Globus pallidus (tissue), 1 donor: ENCODE measurements around the gene MIEF1.

ENCODE experiments used
- DNase-seq: peaks from one replicate; pipeline ENCODE4 v3.0.0-alpha.2; 2015; ENCODE audit warnings: low spot score

The MIEF1 gene

DNA sequence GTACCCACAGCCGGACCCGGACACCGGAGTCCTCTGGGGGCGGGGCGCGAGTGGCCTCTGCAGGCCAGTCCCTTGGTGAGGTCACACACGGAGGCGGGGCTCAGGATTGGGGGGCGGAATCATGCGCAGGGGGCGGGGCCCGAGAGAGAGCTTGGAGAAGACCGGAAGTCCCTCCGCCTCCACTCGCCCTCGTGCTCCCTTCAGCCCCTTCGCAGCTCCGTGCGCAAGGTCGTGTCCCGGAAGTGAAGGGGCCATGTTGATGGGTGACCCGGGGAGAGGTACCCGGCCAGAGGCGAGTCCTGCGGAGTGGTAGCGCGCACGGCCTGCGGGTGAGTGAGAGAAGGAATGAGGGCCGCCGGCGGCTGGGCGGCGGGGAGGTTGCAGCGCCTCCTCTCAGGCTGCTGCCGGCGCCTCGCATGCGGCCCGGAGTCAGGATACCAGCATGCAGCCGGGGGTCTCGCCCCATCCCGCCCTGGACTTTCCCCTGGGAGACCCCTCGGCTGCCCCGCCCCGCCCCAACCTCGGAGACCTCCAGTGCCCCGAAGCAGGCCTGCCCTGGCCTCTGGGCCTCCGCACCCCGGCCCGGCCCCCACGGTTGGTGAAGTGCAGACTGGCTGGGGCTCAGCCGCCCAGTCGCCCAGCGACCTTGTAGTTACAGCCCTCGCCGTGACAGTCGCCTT lies at the start of gene MIEF1:
Gene MIEF1, plus strand, starts transcription at position 182 of the 680 bp plus-strand sequence. CDS start 9,005 bp downstream, outside the sequence.
- DNase-seq = peak; percentile 99

DNA sequence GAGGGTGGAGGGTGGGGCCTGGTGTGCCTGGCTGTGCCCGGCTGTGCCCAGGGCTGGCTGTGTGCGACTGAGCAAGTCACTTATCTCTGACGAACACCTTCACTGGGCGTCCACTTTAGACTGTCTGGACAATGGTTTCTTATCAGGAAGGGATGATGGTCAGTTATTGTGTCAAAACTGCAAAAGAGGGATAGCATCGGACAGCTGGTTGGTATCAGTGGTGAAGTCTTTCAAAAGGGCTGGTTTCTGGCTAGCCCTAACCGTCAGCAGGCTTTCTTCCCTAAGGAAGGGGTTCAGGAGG lies 49.4 kb upstream of the MIEF1 start:
- no peak for DNase-seq

DNA sequence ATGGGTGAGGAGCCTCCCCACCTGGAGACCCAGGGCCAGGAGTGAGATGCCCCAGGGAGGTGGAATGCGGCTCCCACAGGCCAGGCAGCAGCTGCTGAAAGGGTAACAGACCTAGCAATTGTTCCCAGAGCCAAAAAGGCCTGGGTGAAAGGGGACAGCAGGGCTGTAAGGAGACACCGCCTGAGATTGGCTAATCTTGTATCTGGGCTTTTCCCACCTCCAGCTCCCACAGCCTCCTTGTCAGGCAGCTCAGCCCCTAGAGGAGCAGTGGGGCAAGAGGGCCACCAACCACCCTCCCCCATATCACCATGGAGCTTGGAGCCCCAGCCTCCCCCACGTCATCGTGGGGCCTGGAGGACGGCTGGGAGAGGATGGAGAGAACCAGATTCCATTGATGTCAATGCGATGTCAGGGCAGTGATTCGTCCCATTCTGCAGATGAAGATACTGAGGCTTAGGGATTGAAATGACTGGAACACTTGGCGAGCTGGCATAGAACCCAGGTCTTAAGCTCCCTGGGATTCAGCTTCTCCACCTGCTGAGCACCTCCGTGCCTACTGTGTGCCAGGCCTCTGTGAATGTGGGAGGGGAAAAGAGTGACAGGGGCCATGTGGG lies 48.2 kb upstream of the MIEF1 start:
- no peak for DNase-seq

DNA sequence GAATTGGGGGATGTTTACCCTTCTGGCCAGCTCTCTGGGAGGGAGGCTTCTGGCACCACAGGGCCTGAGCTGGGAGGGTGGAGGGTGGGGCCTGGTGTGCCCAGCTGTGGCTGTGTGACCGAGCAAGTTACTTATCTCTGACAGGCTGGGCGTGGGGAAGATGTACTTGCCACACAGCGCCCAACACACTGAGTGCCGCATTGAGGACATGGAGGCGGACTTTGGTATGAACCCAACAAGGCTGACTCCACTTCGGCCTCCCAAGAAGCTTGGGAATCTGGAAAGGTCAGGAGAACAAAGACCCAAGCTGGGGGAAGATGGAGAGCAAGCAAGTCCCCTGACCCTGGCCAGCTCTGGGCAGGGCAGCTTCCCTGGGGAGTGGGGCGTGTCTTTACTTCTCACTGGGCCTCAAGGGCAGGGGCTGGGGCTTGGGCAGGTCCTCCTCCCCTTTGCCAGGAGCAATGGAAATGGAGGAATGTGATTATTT lies 47.7 kb upstream of the MIEF1 start:
- DNase-seq = no peak

DNA sequence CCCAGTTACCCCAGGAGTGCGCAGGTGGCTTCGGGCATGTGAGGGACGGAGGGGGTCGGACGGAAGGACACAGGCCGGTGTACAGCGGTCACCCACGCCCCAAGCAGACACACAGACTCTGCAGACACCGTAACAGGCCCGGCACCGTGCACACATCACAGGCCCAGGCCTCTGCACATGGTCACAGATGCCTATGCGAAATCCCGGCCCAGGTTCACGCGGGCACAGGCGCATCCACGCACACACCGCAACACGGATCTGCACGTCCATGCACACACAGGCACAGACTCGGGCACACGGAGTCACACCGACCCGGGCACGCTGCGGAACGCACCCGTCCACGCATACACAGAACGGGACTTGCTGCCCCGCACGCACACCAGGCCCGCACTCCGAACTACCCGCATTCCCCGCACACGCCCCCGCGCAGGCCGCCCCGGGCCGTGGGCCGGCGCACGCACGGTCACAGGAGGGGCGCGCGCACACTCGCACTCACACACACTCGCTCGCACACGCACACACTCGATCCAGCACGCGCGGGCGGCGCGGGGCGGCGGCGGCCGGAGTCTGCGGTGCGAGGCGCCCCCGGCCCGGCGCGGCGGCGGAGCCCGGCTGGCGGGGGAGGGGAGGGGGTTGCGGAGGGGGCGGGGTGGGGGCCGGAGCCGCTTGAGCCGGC lies 45.4 kb upstream of the MIEF1 start, which contains the start of gene MGAT3:
Gene MGAT3, plus strand, starts transcription at position 491 of the 676 bp plus-strand sequence. CDS start 30,336 bp downstream, outside the sequence.
- no peak for DNase-seq

DNA sequence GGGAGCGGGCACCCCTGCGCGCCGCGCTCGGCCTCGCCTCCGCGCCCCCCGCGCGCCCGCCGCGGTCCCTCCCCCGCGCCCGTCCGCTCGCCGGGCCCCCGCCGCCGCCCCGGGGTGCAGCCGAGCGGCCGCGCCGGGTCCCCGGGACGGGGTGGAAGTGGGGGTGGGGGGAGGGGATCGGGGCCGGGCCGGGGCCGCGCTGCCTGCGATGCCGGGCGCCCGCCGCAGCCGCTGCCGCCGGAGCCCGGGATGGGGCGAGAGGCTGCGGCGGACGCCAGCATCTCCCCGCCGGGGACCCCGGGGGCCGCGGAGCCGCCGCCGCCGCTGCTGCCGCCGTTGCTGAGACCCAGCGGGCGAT lies 44.9 kb upstream of the MIEF1 start:
- DNase-seq = no peak

DNA sequence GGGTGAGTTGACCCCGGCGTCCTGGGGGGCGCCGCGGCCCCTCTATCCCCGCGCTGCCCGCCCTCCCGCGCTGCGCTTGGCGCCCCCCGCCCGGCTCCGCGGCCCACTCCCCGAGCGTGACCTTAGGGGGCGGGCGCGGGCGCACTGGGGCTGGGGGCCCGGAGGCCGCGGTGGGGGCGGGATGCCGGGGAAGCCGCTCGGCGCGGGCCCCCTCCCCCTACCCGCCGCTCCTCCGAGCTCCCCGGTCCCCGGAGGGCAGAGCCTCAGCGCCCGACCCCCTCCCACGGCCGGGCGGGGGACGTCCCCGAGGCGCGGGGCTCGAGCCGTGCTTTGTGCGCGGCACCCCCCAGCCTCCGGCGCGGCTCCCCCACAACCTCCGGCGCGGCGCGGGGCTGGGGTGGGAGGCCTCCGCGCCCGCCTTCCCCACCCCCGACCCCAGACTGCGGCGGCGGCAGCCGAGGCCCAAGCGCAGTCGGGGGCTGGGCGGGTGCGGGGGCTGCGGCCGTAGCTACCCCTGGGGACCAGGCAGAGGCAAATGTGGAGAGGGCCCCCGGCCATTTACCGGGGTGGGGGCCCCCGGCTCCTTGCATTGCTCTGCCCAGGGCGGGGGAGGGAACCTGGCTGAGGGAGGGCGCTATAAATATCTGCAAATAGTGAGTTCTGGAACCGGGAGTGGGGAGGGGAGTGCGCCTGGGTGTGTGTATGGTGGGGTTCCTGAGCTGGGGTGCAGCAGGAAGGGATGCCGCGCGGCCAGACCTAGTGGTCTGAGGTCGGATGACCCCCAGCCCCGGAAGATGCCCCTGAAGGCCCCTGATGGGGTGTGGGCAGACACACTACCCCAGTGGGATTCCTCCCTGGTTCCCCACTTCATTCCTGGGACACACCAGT lies 44.3 kb upstream of the MIEF1 start:
- no peak for DNase-seq

DNA sequence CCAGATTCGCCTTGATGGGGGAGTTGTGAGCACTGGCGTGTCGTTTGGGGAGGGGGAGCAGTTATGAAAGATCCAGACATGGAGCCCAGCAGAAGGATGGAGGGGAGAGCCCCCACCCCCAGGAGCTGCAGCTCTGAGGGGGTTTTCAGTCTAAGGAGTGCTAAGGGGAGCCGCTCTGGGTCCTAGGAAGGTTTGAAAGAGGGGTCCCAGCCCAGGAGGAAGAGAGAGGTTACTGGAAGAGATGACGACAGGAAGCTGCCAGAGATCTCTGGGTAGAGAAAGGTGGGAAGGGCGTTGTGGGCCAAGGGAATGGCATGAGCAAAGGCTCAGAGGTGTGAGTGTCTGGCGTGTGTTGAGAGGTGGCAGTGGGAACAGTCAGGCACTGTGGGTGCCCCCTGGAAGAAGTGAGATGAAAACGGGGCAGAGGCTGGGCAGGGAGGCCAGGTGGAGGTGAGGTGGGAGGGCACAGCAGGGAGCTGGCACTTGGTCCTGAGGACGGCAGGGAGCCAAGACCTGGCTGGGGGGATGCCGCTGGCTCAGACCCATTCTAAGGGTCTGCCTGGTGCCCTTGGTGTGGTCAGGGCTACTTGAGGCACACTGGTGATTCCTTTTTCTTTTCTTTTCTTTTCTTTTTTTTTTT lies 43.5 kb upstream of the MIEF1 start:
- DNase-seq = no peak

DNA sequence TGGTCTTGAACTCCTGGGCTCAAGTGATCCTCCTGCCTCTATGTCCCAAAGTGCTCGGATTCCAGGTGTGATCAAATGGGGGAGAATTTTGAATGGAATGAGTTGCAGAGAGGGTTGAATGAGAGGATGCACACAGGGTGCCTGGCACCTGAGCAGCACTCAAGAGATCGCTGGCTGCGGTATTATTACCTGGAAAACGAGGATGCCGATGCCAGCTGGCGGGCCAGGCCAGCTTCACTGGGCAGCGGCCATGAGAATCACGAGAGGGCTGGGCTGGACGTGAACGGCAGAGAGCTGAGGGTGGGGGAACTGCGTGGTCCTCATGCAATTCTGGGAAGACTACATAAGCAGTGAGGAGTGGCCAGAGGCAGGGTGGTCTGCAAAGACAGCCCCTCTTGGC lies 42.4 kb upstream of the MIEF1 start:
- no peak for DNase-seq

DNA sequence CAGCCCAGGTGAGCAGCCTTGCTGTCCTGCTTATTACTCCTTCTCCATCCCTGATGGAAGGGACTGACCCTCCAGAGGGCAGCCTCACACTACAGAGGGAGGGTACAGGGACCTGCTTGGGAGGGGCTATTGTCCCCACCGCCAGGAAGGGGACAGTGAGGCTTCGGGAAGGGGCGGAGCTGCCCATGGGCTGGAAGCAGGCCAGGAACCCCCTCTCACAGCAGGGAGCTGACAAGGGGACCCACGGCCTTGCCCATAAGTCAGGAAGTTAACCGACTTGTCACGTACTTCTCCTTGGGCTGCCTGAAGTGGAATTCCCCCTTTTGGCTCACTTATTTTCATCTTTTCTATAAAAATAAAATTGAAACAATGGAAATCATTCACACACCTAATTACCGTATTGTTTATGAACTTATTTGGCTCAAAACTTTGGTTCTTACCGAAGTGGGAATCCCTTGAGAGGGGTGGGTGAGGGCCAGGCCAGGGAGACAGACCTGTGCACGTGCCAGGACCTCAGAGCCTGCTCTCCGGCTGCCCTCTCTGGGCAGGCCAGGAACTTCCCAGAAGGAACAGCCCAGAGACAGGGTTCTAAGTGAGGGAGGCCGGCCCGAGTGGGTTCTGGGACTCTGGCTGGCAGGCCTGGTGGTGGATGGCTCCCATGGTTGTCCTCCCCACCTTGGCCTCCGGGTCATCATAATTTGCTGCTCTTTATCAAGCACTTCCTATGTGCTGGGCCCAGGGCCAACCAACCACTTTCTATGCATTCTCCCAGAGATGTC lies 39.5 kb upstream of the MIEF1 start:
- DNase-seq = no peak

DNA sequence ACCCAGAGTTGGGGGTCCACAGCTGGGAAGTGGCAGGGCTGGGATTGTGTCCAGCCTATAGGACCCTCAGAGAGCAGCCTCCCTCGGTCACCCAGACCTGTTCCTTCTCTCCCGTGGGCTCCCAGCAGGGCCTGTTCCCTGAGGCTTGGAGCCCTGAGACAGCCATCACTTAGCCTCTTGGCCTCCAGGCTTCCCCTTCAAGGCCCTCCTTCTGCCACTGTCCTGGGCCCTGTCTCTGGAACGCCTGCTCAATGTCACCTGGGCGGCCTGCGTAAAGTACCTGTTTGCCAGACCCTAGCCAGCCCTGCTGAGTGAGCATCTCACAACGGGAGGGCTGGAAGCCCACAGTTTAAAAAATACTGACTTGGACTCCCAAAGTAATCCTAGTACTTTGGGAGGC lies 38.8 kb upstream of the MIEF1 start:
- no peak for DNase-seq

DNA sequence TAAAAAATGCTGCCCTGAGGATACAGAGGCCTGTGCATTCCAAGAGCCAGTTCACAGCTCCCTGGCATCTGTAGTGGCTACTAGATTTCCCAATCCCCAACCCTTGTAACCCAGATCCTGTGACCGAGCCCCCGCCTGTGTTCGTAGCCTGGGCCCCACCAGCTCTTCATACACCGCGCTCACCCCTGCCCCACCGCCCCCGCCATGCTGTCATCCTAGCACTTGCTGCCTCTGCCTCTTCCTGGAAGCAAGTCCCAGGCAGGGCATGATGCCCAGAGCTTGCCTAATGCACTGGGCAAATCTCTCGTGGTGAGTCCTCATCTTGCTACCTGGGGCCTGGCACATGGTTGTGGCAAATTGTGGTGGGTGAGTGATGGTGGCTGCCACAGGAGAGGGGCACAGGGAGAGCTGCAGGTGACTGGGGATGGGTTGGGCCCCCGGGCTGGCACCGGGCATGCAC lies 38.1 kb upstream of the MIEF1 start:
- DNase-seq = peak; percentile 89

DNA sequence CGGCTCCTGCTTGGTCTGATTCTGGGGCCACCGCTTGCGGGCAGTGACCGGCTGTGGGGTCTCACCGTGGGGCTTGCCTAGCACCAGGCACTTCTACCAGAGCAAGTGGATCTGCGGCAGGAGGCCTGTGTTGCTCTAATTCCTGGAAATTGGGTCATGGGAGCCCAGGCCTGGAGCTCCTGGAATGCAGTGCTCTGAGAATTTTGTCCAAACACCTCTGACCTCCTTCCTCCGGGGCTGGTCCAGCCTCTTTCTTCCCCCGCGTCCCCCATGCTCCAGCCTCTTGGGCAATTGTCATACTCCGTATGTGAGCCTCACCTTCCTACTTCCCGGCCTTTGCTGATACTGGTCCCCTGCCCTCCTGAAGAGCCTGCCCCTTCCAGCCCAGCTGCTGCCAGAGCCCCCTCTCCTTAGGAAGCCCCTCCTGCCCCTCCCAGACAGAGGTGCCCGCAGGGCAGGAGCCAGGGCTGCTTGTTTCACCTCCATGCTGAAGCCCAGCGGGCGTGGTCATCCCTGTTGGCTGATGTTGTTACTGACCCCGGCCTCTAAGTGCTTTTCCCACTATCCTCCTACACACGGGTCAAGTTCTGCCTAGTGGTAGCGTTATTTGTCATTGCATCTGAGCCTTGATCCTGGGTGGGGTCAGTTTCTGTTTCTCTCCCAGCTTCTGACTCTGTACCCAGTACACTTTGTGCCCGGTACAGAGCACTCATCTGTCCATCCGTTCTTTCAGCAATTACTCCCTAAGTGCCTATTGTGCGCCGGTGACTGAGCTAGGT lies 35.7 kb upstream of the MIEF1 start:
- DNase-seq = no peak

DNA sequence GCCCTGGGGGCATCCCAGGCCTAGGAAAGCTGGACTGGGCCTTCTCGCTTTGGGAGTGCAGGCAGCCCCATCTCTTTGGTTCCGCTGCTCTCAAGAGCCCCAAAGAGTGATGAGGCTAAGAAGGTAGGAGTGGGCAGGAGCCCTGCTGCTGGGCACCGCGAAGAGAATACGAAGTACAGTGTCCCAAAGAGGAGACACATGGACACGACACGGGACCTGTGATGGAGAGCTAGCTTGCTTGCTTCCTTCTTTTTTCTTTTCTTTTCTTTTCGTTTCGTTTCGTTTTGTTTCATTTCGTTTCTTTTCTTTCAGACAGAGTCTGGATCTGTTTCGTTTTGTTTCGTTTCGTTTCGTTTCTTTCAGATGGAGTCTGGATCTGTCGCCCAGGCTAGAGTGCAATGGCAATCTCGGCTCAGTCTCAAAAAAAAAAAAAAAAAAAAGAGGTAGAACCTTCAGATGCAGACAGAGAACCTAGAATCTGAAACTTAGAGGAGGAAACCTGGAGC lies 34.6 kb upstream of the MIEF1 start:
- DNase-seq = no peak

DNA sequence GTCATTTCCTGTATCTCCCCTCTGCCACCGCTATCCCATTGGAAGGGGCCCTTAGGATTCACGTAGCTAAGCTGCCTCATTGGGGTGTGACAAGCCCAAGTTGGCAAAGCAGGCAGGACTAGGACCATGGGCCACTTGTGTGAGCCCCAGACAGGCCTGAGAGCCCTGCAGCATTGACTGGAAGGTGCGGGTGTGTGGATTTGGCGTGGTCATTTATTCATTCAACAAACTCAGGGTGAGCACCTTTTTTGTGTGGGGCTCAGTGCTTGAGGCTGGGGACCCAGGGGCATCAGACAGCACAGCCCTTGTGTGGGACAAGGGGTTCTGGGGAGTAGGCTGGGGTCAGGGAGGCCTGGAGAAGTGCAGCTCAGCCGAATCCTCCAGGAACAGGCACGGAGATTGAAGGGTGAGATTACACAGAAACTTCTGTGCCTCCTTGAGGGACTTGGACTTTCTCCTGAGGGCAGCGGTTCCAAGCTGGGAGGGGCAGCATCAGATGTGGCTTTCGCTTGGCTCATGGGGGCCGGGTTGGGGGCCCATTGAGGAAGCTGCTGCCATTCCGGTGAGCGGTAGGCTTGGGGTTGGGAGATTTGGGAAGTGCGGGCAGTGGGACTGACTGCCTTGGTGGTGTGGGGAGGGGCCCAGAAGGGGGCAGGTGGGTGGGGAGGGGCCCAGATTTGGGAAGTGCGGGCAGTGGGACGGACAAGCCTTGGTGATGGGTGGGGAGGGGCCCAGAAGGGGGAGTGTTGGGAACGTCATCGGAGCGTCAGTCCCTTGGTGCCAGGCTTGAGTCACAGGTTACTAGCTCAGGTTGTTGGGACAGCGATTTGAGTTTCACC lies 33.4 kb upstream of the MIEF1 start:
- no peak for DNase-seq

DNA sequence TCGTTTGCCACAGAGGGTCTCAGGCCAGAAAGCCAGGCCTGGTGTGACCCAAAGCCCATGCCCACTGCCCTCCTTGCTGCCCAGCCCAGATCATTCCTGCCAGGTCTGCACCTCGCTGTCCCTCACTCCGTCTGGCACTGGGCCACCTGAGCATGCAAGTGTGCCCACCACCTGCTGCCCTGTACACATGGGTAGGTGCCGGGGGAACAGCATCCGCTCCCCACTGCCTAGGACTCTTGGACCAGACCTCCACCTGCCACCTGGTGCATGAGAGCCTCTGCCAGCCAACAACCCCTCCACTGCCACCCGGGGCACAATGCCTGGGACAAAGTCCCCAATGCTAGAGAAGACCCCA lies 32.8 kb upstream of the MIEF1 start:
- DNase-seq = no peak

DNA sequence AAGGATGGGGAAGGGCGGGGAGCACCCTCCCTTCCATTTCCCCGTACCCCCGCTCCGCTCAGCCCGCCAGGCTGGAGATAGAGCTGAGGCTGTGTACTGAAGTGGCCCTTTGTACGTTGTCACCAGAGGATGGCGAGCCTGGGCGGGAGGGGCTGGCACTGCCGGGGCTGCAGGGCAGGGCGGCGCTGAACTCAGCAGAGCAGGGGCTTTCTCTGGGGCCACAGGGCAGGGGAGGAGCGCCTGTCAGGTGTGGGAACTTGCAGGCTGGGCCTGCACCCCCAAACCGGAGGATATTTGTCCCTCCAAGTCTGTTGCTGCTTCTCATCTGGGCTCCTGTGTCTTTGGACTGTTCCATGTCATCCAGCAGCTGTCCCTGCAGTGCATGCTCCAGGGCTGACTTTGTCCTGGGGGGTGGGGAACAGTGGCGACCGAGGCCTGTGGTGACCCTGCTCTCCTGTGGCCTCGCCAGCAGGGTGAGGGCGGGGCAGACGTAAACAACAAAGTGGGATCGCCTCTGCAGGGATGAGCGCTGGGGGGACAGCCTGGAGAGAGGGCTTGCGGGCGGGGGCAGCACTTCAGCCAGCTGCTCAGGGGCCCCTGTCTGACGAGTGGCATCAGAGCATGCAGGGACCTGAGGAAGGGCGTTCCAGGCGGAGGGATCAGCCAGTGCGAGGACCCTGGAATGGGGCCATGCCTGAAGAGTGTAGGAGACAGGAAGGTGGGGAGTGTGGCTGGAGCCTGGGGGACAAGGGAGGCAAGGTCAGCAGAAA lies 32.2 kb upstream of the MIEF1 start:
- peak; percentile 96 for DNase-seq
